Measurements from ENCODE around the gene RIC1.
"Not testable (repeated sequence)": the region's sequence is repeated elsewhere in the genome, so short reads cannot be mapped to it uniquely, and the experiment has no call there.

RIC1 gene

DNA sequence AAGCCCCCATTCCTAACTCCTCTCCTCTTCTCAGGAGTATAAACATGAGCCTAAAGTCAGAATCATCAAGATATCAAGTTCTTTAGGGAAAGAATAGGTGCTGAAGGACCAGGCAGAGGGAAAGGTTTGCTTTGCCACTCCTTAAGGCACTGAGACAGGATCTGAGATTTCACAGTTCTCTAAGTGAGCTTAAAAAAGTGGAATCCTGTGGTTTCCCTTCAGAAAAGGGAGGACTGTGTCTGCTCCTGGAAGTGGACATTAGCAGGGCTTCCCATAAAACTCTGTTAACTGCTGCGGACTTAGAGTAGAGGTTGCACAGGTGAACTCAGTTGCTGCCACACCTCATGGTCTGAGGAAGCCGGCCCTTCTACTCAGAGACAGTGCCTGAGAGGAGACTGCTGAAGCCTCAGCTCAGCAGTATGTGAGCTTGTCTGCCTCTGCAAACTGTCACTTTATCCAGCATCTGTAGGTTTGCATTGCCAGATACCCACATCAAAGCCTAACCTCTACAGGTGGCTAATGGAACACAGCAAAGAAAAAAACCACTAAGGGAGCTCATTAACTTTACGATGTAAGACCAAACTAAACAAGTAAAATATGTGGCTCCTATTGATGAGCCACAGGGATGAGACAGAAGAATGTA, 42.9 kb downstream of the RIC1 start:
- DNase-seq (ENCODE audit: low read depth, low spot score): no peak

- DNase-seq (ENCODE audit: low read depth, low spot score): not testable (repeated sequence)
Measured at GRCh38 chr9:5675046-5675445, 46.1 kb downstream of the RIC1 start.

- not testable (repeated sequence) for DNase-seq (ENCODE audit: low read depth, low spot score)
Measured at GRCh38 chr9:5683591-5683990, 54.7 kb downstream of the RIC1 start.

DNA sequence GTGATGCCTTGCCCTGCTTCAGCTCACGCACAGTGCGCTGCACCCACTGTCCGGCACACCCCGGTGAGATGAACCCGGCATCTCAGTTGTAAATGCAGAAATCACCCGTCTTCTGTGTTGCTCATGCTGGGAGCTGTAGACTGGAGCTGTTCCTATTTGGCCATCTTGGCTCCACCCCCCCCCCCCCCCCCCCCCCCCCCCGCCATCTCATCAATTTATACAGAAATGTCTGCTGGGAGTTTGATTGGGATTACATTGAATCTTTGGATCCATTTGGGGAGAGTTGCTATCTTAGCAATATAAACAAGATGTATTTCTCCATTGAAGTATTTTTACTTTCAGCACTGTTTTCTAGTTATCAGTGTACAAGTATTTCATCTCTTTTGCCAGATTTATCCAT, 55.2 kb downstream of the RIC1 start:
- DNase-seq (ENCODE audit: low read depth, low spot score): no peak

DNA sequence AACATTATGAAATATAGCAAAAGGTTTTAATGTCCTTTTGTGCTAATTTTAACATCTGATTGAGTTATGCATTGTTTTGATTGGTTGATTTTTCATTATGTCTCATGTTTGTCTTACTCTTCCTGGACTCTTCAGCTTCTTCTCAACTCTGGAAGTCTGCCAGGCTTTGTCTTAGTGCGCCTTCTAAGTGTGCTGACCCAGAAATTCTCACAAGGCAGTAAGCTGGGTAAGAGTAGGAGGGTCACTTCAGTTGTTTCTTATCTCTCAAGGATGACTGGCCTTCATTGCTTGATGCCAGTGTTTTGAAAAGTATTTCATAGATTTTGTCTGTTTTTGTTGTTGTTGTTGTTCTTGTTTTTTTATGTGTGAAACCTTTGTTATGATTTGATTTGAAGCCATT, 59.2 kb downstream of the RIC1 start:
- DNase-seq (ENCODE audit: low read depth, low spot score): no peak

- DNase-seq (ENCODE audit: low read depth, low spot score): no peak
Measured at GRCh38 chr9:5690278-5690677, 61.4 kb downstream of the RIC1 start.

DNA sequence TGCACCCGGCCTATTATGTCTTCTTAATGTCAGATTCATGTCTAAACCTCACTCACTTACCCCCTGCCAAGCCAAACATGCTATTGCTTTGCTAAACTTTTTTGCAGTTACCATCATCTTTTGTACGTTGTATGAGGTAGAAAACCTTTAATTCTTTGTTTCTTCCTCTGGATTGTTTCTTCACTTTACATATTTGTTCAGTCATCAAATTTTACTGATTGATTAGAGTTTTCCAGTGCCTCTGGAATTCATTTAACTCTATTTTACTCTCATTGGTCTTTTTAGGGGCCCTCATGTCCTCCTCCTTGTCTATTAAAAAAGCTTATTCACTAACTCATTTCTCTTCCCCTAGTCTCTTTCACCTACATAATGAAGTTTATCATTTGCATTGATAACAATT, 67.0 kb downstream of the RIC1 start:
- DNase-seq (ENCODE audit: low read depth, low spot score): no peak

- DNase-seq (ENCODE audit: low read depth, low spot score): no peak
Measured at GRCh38 chr9:5696884-5697283, 68.0 kb downstream of the RIC1 start.

GRCh38 chr9:5698004-5698403, 69.1 kb downstream of the RIC1 start:
- DNase-seq (ENCODE audit: low read depth, low spot score): no peak

GRCh38 chr9:5698810-5699556, 70.1 kb downstream of the RIC1 start:
- DNase-seq (ENCODE audit: low read depth, low spot score): no peak

DNA sequence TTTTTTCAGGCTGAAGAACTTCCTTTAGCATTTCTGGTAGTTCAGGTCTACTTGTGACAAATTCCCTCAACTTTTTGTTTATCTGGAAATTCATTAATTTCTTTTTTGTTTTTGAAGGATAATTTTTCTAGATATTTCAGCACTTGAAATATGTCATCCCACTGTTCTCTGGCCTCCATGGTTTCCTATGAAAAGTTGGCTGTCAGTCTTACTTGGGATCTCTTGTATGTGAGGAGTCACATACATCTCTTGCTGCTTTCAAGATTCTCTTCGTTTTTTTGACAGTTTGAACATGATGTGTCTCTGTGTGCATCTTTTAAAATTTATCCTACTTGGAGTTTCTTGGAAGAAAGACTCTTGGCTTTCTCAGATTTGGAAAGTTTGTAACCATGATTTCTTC, 79.5 kb downstream of the RIC1 start:
- DNase-seq (ENCODE audit: low read depth, low spot score): no peak

- no peak for DNase-seq (ENCODE audit: low read depth, low spot score)
Measured at GRCh38 chr9:5712651-5713390, 83.9 kb downstream of the RIC1 start.

DNA sequence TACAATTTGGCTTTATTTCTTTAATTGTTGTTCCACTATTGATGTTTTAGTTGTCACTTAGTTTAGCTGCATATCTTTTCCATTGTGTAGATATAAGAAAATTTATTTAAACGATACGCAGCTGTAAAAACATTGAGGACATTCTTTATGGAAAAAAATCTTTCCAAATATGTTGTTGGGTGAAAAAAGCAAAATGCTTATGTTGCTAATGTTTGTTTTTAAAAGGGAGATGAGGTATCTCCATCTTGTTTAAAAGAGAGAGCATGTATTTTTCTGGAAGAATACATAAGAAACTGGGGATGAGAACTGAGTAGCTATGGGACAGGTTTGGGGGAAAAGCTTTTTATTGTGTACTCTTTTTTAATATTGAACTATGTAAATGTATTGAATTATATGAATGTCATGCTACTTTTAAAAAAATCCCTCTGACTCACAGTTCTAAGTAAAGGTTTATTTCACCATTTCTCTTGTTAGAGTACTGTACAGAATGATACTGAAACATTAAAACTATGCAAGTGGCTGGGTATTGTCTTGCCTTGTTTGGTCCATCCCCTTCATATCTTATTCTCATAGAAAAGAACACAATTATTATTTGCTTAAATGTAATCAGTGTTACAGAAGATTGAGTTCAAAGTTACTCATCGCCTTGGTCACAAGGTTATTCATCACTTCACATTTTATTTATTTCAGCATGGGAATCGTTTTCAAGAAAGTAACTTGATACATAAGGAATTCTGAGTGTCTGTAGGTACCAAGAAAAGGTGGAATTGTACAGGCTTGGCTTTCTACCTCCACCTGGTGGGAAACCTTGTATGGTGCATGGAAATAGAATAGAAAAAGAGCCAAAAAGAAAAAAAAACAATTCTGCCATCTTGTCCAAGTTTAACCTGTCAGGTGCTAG, 85.8 kb downstream of the RIC1 start:
- no peak for DNase-seq (ENCODE audit: low read depth, low spot score)

DNA sequence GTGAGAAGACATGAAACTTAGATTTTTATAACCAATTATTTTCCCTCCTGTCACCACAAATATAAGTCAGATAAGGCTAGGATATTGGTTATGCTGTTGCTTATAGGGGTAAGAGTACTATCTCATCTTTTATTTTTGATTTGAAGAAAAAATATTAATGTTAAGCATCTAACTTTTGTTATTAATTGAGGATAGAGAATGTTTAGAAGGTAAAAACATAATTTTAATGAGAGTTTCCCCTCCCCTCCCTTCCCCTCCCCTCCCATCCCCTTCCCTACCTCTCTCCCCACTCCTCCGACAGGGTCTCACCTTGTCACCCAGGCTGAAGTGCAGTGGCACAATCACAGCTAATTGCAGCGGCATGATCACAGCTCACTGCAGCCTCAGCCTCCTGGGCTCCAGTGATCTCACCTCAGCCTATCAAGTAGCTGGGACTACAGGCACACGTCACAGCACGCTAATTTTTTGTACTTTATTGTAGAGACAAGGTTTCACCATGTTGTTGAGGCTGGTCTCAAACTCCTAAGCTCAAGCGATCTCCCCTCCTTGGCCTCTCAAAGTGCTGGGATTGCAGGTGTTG, 86.7 kb downstream of the RIC1 start:
- no peak for DNase-seq (ENCODE audit: low read depth, low spot score)

DNA sequence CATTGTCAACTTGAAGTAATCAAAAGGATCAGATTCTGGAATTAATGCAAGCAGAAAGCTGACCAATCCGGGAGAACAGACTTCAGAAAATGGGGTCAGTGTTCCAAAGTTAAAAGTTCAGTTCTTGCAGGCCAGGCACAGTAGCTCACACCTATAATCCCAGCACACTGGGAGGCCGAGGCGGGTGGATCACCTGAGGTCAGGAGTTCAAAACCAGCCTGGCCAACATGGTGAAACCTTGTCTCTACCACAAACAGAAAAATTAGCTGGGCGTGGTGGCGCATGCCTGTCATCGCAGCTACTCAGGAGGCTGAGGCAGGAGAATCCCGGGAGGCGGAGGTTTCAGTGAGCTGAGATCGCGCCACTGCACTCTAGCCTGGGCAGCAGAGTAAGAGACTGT, 88.5 kb downstream of the RIC1 start:
- not testable (repeated sequence) for DNase-seq (ENCODE audit: low read depth, low spot score)

DNA sequence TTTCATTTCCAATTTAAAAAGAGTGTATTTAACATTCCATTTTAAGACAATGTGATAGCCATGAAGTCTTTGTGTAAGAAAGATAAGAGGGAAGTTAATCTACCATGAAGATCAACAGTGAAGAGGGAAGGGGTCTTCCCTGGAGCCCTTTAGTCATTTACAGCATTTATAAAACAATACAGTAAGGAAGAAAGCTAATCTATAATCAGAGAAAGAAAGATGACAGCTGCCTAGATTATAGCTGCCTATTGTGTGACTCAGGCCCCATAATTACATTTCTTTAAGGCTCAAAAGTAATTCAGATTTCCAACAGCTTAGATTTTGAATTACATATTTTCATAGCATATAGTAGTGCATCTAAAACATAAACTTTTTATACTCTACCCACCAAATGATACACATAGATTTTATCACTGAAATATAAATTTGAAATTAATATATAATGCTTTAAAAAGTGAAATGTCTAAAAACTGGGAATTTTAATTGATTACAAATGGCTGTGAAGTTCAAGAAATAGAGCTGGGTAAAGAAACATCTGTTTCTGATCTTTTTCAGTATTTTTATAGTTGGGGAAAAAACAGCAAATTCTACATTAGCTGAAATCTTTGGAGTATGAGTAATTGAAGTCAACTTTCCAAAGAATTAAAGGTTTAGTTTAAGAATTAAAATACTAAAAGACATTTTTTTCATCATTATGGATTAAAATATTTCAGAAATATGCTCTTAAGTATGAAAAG, 89.6 kb downstream of the RIC1 start:
- no peak for DNase-seq (ENCODE audit: low read depth, low spot score)

DNA sequence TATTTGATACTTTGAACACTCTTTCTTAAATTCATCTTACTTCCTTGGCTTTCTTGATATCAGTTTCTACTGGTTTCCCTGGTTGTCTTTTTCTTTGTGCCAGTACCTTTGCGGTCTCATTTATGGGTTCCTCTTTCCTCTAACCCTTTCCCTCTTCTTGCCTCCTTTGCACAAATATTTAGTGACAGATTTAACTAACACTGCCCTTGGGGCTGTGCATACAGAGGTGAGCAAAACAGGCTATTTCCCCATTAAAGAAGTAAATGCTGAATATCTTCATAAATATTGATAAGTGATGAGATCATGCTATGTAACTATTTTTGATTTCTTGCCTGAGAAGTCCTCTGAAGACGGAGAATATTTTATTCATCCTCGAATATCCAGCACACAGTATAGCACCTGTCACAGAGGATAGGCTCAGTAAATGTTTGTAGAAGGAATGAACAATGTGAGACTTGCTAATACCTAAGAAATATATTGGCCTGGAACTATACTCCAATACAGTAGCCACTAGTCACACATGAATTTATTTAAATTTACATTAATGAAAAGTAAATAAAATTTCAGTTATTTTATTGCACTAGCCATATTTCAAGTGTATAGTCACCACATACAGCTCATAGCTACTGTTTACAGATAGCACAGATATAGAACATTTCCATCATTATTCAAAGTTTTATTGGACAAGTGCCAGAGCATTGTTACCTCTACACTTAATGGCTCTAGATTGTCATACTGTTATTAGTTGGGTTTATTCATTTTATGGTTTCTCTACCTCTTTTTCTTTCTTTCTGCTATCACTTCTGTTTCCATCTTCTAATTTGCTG, 90.4 kb downstream of the RIC1 start:
- DNase-seq (ENCODE audit: low read depth, low spot score): no peak

GRCh38 chr9:5720151-5720550, 91.2 kb downstream of the RIC1 start:
- DNase-seq (ENCODE audit: low read depth, low spot score): no peak

DNA sequence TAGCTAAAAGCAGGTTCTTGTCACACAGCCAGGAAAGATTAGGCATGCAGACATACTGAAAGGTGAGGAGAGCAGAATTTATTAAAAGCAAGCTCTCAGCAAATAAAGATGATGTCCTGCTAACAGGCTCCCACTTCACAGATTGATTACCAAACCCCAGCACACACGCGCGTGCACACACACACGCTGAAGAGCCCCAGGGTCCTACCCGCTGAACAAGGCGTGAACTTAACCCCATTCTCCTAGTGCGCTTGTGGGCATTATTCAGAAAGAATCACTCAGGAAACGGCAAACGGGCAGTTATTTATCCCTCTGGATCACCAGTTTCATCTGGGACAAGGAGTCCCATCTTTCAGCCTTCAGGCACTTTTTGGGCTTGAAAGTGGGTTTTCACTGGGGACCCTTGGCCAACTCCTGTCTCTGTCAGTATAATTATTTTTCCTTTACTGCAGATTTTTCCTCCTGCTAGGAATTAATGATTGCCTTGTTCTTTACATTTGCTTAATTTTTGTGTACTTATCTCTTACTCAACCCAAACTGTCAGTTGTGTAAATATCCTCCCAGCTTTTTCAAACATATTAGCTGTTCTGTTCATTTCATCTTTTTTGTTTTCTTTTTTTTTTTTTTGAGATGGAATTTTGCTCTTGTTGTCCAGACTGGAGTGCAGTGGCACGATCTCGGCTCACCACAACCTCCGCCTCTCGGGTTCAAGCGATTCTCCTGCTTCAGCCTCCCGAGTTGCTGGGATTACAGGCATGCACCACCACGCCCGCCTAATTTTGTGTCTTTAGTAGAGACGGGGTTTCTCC, 92.6 kb downstream of the RIC1 start:
- no peak for DNase-seq (ENCODE audit: low read depth, low spot score)
